ENCODE measurements around the gene ZNF70. TPM values are rescaled to one million over a fixed set of nuclear protein-coding genes. Genes with fewer than 3 reads are reported as not detected.

Gene ZNF70
- total and polyA plus RNA-seq, 9 of the 15 experiments (the other 6 are each of a cell fraction or from before 2014, with no cell fraction given) = 0.14 to 3.3 (median 1.4) TPM

DNA sequence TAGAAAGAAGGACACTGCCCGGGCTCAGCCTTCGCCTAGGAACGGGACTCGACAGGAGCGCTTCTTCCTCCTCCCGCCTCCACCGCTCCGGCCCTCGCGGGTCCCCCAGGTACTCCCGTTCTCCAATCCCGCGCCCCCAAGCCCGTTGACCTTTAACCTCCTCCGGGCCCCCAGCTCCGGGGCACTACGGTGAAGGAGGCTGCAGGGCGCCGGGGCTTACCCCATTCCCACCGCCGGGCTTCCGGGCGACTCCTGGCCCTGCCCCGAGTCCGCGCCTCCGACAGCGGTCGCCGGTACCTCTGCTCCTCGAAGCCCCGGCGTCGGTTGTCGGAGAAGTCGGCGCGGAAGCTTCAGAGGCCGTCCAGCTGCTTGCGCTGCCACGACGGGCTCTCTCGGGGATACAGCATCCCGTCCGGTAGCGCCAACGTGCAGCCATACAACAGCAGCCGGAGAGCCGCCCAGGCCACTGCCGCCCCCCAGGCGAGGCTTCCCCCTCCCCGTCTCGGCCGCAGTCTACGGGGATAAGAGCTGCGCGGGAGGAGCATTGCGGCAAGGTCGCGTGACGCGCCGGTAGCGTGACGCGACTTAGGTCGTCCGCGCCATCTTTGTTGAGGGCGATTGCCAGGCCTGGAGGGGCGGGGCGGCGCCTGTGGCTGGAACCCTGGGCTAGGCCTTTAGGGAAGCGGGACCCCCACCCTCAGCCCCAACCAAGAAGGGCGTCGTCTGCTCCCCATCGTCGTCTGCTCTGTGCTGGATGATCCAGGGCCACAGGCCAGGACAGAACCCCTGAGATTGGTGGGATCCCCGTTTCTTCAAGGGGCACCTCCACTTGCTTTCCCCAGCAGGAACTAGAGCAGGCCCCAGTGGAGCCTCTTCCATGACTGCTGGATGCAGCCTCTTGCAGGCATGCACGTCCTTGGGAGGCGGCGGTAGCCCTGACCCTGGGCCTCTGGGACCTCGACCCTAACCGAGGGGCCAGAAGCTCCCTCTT is 33.8 kb downstream of the ZNF70 start (continued):
- TF ChIP-seq RB1 (IDR thresholded peaks at IDR 0.05; ENCODE audit: low read depth) (peak; percentile 72; the same call in 1 of the 2 replicates), ESRRB (CRISPR knock-in tag; IDR thresholded peaks at IDR 0.05; ENCODE audit: borderline replicate concordance) (no peak), TAF15 (IDR thresholded peaks at IDR 0.05; ENCODE audit: low read depth, low read length) (no peak), HEY1 (CRISPR knock-in tag; IDR thresholded peaks at IDR 0.05; ENCODE audit: borderline replicate concordance) (no peak), GATAD2A (IDR thresholded peaks at IDR 0.05) (no peak), XRCC4 (IDR thresholded peaks at IDR 0.05; ENCODE audit: extremely low read depth, insufficient read depth, insufficient read length) (no peak), HMGN3 (IDR thresholded peaks at IDR 0.05; ENCODE audit: borderline replicate concordance, extremely low read depth, insufficient read length, low read depth, low read length) (peak; percentile 58), ZNF354B (CRISPR knock-in tag; IDR thresholded peaks at IDR 0.05) (no peak), MCM7 (IDR thresholded peaks at IDR 0.05) (no peak), TFAM (CRISPR knock-in tag; conservative IDR thresholded peaks at IDR 0.05) (no peak), TEAD1 (CRISPR knock-in tag; IDR thresholded peaks at IDR 0.05) (peak in 1 of 2 experiments; percentile 66; a peak in 1 of 4 replicates)
- TF ChIP-seq, protein P1, sequence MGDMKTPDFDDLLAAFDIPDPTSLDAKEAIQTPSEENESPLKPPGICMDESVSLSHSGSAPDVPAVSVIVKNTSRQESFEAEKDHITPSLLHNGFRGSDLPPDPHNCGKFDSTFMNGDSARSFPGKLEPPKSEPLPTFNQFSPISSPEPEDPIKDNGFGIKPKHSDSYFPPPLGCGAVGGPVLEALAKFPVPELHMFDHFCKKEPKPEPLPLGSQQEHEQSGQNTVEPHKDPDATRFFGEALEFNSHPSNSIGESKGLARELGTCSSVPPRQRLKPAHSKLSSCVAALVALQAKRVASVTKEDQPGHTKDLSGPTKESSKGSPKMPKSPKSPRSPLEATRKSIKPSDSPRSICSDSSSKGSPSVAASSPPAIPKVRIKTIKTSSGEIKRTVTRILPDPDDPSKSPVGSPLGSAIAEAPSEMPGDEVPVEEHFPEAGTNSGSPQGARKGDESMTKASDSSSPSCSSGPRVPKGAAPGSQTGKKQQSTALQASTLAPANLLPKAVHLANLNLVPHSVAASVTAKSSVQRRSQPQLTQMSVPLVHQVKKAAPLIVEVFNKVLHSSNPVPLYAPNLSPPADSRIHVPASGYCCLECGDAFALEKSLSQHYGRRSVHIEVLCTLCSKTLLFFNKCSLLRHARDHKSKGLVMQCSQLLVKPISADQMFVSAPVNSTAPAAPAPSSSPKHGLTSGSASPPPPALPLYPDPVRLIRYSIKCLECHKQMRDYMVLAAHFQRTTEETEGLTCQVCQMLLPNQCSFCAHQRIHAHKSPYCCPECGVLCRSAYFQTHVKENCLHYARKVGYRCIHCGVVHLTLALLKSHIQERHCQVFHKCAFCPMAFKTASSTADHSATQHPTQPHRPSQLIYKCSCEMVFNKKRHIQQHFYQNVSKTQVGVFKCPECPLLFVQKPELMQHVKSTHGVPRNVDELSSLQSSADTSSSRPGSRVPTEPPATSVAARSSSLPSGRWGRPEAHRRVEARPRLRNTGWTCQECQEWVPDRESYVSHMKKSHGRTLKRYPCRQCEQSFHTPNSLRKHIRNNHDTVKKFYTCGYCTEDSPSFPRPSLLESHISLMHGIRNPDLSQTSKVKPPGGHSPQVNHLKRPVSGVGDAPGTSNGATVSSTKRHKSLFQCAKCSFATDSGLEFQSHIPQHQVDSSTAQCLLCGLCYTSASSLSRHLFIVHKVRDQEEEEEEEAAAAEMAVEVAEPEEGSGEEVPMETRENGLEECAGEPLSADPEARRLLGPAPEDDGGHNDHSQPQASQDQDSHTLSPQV (IDR thresholded peaks at IDR 0.05) = no peak; the same call in 1 of the 2 replicates
- TF ChIP-seq, protein P2, sequence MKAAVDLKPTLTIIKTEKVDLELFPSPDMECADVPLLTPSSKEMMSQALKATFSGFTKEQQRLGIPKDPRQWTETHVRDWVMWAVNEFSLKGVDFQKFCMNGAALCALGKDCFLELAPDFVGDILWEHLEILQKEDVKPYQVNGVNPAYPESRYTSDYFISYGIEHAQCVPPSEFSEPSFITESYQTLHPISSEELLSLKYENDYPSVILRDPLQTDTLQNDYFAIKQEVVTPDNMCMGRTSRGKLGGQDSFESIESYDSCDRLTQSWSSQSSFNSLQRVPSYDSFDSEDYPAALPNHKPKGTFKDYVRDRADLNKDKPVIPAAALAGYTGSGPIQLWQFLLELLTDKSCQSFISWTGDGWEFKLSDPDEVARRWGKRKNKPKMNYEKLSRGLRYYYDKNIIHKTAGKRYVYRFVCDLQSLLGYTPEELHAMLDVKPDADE (conservative IDR thresholded peaks at IDR 0.05; ENCODE audit: control insufficient read depth, low read depth, low read length) = peak; percentile 52; the same call in 1 of the 2 replicates
- TF ChIP-seq, protein P3, sequence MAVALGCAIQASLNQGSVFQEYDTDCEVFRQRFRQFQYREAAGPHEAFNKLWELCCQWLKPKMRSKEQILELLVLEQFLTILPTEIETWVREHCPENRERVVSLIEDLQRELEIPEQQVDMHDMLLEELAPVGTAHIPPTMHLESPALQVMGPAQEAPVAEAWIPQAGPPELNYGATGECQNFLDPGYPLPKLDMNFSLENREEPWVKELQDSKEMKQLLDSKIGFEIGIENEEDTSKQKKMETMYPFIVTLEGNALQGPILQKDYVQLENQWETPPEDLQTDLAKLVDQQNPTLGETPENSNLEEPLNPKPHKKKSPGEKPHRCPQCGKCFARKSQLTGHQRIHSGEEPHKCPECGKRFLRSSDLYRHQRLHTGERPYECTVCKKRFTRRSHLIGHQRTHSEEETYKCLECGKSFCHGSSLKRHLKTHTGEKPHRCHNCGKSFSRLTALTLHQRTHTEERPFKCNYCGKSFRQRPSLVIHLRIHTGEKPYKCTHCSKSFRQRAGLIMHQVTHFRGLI (CRISPR knock-in tag; IDR thresholded peaks at IDR 0.05) = no peak
- TF ChIP-seq, protein P4, sequence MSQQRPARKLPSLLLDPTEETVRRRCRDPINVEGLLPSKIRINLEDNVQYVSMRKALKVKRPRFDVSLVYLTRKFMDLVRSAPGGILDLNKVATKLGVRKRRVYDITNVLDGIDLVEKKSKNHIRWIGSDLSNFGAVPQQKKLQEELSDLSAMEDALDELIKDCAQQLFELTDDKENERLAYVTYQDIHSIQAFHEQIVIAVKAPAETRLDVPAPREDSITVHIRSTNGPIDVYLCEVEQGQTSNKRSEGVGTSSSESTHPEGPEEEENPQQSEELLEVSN (IDR thresholded peaks at IDR 0.05; ENCODE audit: borderline replicate concordance in 1 of 2, extremely low read depth in 1 of 2, insufficient read depth in 1 of 2, insufficient read length in 1 of 2, low read depth in 1 of 2, low read length in 1 of 2, poor library complexity in 1 of 2, severe bottlenecking in 1 of 2) = peak; percentile 92

Measured in K562 (cell line).